Mammary epithelial cell (primary cell): Measurements from ENCODE around the gene SLC9A9.

Source experiments
- EZH2 ChIP-seq: IDR thresholded peaks from 2 replicates; pipeline ENCODE4 v1.6.1; 2012; ENCODE audit warnings: low read length, inconsistent platforms, borderline replicate concordance
- TF ChIP-seq, protein P1 (sequence below), 2 donors: IDR thresholded peaks in 1 of 2; conservative IDR thresholded peaks in 1 of 2; 2 replicates each; pipeline ENCODE4 v1.5.1; 2011 to 2012; ENCODE audit warnings: inconsistent platforms in 2 of 2, low read length in 2 of 2, mild to moderate bottlenecking in 2 of 2, control low read depth in 1 of 2, low read depth in 1 of 2; ENCODE audit not compliant: insufficient read depth in 1 of 2; ENCODE audit errors: extremely low read depth in 1 of 2

GRCh38 chr3:143809121-143809621 lies 39.1 kb downstream of the SLC9A9 start:
- no peak for TF ChIP-seq EZH2
- TF ChIP-seq, protein P1, sequence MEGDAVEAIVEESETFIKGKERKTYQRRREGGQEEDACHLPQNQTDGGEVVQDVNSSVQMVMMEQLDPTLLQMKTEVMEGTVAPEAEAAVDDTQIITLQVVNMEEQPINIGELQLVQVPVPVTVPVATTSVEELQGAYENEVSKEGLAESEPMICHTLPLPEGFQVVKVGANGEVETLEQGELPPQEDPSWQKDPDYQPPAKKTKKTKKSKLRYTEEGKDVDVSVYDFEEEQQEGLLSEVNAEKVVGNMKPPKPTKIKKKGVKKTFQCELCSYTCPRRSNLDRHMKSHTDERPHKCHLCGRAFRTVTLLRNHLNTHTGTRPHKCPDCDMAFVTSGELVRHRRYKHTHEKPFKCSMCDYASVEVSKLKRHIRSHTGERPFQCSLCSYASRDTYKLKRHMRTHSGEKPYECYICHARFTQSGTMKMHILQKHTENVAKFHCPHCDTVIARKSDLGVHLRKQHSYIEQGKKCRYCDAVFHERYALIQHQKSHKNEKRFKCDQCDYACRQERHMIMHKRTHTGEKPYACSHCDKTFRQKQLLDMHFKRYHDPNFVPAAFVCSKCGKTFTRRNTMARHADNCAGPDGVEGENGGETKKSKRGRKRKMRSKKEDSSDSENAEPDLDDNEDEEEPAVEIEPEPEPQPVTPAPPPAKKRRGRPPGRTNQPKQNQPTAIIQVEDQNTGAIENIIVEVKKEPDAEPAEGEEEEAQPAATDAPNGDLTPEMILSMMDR (conservative IDR thresholded peaks at IDR 0.05 in 1 of 2, IDR thresholded peaks at IDR 0.05 in 1 of 2; ENCODE audit: extremely low read depth in 1 of 2, insufficient read depth in 1 of 2, low read depth in 1 of 2, low read length in 2 of 2): no peak
